ENCODE data around the gene HSF2BP.
"Not testable (repeated sequence)": the region's sequence is repeated elsewhere in the genome, so short reads cannot be mapped to it uniquely, and the experiment has no call there.

The HSF2BP gene

DNA sequence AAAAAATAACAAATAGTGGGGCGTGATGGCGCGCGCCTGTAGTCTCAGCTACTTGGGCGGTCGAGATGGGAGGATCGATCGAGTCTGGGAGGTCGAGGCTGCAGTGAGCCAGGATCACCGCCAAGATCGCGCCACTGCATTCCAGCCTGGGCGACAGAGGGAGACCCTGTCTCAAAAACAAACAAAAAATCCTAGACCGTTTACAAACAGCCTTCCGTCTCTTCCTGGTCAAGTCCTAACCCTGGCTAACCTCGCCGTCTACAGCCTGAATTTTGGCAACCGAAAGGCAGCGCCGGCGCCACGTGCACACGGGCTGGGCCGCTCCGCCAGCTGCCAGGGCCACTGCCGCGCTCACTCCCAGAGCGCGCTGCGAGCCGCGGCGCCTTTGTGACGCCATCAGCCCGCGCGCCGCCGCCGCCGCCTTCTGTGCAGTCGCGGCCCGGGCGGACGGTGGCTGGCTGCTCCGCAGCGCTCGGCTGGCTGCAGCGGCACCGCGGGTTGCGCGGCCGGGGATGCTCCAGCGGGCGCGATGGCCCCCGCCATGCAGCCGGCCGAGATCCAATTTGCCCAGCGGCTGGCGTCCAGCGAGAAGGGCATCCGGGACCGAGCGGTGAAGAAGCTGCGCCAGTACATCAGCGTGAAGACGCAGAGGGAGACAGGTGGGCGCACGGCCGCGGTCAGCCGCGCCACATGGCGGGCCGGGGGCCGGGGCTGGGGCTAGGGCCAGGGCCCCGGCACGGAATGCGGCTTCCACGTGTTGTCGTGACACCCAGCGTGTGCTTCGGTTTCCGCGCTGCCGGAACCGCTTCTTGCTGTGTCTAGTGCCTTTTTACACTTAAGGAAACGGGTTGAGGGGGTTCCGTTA is at the start of gene HSF2BP, which contains the start of gene RRP1B:
TSS of gene HSF2BP (minus strand) at position 353 of the 865 bp plus-strand sequence. CDS start 1,392 bp downstream, outside the sequence.
TSS of gene RRP1B (plus strand) at position 425 of the 865 bp plus-strand sequence. CDS start at position 530, 105 bp downstream.
- DNase-seq, result peak; percentile 61

DNA sequence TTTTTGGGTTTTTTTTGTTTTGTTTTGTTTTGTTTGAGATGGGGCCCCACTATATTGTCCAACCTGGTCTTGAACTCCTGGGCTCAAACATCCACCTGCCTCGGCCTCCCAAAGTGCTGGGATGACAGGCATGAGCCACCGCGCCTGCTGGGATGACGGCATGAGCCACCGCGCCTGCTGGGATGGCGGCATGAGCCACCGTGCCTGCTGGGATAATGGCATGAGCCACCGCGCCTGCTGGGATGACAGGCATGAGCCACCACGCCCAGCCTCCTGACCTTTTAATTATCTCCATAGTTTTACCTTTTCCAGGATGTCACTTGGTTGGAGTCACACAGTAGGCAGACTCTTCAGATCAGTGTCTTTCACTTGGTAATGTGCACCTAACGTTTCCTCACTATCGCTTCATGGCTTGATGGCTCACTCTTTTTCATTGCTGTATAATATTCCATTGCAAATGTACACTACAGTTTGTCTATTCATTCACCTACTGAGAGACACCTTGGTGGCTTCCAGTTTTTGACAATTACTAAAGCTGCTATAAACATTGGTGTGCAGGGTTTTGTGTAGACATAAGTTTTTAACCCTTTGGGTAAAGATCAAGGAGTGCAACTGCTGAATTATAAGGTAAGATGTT is 49.6 kb upstream of the HSF2BP start:
- no peak for DNase-seq

DNA sequence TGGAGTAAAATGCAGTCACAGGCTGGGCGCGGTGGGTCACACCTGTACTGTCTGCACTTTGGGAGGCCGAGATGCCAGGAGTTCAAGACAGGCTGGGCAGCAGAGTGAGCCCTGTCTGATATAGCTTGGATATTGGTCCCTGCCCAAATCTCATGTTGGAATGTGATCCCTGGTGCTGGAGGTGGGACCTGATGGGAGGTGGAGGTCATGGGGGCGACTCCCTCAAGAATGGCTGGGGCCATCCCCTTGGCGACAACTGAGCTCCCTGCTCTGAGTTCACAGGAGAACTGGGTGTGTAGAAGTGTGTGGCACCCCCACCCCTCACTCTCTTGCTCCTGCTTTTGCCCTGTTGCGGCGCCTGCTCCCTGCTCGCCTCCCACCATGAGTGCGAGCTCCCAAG is 48.2 kb upstream of the HSF2BP start:
- no peak for DNase-seq

DNA sequence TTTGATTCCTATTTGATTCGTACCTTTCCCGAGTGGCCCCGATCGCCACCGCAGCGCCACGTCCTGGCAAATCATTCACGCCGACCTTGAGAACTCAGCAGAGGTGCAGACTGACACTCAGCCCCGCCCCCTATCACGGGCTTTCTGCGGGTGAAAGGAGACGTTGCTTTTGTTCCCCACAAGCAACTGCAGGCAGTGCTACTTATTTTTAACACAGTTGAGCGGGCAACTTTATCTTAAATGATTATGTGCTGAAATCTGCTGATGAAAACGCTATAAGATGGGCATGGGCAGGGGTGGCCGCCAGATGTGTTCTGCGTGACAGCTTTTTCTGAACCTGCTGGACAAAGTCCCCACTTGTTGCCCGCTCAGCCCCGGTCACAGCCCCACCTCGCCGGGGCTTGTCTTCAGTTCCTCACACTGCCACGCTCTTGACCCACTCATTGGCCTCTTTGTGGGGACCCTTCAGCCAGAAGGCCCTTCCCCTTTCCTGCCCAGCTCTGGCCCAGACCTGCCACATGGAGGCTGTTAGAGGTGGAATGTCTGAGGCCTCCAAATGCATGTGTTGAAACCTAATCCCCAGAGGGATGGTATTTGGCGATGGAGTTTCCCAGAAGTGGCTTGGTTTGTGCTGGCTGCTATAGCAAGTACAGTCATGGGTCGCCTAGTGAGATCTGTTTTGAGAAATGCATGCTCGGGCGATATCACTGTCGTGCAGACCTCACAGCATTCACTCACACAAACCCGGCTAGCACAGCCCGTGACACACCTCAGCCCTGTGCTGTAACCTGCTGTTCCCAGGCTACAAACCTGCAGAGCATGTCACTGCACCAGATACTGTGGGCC is 44.0 kb upstream of the HSF2BP start:
- no peak for DNase-seq

DNA sequence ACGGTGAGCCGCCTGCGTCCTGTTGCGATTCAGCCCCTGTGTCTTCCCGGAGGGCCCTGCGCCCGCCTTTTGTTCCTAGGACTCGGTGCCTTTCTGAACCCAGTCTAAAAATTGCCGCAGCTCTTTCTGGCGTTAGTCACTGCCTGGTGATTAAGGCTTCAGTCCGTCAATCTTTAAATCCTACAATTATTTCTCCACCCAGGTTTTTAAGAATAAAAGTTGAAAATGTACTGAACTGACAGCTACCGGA is 43.4 kb upstream of the HSF2BP start:
- no peak for DNase-seq

DNA sequence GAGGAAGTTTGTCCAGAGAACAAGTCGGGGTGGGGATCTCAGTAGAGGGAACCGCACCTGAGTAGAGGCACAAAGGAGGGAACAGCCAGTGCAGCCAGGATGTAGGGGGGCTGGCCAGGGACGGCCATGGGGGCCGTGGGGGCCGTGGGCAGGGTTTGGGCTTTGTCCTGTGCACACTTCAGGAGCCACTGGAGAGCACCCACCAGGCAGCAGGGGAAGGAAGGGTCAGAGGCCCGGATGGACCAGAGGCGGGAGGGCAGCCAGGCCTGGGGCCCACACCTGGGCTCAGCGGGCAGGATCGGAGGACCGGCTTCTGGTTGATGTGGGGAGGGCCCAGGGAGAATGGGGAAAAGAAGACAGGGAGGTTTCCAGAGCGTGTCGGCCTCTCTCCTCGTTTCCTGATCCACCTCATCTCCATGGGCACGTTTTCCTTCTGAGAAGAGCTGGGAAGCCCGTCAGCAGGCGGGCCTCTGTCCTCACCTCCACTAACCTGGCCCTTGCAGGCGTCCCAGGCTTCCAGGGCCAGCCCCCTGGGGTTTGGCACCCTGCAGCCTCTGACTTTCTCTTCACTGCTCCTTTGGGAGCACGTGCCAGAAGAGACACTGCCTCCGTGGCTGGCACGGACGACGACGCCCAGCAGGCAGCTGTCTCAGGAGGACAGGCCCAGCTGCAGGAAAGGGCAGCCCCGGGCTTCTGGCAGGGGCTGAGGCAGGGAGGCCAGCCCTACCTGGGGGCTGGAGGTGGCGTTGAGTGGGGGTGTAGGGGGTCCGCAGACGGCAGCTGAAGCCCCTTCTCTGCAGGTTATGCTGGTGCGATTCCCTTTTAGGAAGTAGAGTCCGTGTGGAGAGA is 42.9 kb upstream of the HSF2BP start:
- DNase-seq, result no peak

DNA sequence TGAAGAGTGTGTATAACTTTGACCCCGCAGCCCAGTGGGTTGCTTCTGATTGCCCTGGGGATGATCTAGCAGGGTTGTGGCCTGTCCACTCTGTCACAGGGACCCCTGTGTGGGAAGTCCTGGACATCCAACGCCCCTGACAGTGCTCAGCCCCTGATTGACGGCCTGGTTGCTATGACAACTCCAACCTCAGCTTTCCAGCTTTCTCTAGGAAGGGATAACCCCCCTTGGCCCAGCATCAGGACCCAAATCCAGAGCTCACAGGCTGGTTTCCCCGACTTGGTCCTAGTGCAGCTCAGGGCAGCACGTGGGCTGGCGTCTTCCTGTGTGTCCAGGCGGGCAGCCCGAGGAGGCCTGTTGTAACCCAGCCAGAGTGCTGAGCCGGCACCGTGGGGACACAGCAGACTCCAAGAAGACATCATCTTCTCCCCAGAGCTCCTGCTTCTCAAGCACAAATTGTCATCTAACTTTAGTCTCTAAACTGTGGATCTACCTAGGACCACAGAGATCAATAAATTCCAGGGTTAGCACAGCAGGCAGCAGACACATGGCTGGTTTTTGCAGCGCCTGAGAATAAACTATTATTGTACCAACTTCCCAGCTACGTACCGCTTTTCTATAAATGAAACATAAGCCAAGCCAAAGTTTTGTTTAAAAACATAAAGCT is 40.8 kb upstream of the HSF2BP start:
- DNase-seq, result no peak

DNA sequence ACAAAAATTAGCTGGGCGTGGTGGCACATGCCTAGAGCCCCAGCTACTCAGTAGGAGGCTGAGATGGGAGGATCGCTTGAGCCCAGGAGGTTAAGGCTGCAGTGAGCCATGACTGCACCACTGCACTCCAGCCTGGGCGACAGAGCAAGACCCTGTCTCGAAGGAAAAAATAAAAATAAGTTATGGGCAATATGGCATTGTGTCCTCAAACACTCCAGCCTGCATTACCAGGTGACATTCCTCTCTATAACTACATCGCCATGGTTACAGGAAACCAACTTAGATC is 40.1 kb upstream of the HSF2BP start:
- not testable (repeated sequence) for DNase-seq

DNA sequence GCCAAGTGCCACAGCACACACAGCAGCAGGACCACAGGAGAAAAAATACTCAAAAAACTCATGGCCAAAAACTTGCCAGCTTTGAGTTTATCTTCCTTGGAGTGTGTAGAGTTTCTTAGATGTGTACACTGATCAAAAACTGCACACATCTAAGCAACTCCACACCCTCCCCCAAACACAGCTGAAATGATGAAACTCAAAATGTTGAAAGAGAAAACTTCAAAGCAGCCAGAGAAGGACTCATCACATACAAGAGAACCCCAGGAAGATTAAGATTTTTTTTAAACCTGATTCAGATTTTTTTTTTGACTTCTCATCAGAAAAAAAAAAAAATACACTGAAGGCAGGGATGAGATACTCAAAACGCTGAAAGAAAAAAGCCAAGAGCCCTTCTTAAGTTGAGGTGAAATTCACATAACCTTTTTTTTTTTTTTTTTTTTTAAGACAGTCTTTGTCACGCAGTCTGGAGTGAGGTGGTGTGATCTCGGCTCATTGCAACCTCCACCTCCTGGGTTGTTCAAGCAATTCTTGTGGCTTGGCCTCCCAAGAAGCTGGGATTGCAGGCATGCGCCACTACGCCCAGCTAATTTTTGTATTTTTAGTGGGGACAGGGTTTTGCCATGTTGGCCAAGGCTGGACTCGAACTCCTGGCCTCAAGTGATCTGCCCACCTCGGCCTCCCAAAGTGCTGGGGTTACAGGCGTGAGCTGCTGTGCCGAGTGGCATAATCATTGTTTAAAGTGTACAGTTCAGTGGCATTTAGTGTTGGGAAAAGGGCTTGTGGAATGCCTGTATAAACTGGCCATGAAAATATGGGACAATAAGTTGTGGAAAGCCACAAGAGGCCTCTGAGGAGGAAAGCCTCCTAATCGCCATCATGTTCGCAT is 38.7 kb upstream of the HSF2BP start:
- DNase-seq, result no peak

DNA sequence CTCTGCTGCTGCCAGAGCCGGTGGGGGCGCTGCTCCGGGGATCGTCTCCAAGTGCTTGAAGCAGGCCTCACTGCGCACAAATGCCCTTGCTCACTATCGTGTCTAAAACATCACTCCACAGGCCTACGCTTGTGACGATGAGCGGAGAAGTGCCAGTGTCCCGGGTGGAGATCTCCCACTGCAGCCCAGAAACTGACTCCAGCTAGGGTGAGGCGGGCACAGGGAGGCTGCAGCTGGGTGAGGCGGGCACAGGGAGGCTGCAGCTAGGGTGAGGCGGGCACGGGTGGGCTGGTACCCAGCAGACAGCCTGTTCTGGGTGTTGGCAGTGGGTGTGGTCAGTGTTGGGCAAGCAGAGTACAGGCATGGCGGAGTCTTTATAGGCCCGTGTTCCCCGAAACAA is 36.9 kb upstream of the HSF2BP start:
- no peak for DNase-seq

DNA sequence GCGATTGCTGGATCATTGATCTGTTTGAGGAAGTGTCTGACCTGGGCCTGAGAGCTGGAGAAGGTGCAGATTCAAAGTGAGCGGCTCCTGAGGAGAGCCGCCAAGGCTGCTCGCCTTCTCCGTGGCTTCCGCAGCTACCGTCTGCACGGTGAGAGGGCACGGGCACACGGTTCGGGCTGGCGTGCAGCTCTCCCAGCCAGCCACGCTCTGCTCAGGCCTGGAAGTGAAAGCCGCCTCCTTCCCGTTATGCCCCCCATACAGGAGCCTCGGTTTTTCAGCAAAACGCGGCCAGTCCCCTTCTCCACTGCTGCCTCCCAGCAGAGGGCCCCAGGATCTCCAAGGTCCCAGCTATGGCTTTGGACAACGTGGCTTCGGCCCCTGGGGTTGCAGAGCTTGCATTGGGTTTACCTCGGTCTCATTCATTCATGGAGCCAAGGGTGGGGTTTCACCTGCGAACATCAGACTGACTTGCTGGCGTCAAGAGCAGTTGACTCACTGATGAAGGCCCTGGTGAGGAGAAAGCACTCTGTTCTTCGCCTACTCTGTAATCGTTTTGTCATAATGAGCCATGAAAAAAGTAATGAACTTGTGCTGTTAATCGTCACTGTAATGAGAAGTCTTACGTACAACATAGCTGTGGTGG is 35.3 kb upstream of the HSF2BP start:
- DNase-seq, result no peak

DNA sequence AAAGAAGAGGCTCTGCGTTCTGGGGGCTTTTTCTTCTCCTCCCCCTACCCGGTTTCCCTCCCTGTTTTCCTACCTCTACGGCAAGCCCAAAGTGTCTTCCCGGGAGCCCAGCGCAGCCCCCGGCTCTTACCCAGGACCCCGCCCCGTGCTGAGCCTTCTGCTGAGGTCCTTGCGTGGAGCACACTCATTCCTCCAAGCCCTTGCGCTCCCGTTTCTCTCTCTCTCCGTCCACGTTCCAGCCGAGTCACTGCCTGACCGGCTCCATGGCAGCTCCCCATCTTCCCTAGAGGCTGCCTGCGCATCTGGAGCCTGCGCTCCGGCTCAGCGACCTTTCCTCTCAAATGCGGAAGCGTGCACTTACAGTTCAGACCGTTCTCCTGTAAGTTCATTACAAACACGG is 34.7 kb upstream of the HSF2BP start:
- DNase-seq, result no peak

DNA sequence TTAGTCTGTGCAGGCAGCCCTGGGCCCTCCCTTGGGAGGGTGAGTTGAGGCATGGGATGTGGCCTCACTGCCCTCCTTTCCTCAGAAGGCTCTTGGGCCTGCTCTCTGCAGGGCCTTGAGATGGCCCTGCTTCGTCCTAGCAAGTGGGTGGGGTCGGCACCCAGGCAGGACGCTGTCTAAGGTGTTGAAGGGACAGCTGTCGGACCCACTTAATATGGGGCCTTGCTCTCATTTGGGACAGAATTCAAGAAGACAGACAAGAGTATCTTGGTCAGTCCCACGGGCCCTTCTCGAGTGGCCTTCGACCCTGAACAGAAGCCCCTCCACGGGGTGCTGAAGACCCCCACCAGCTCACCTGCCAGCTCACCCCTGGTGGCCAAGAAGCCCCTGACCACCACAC is 33.7 kb upstream of the HSF2BP start:
- DNase-seq, result no peak

DNA sequence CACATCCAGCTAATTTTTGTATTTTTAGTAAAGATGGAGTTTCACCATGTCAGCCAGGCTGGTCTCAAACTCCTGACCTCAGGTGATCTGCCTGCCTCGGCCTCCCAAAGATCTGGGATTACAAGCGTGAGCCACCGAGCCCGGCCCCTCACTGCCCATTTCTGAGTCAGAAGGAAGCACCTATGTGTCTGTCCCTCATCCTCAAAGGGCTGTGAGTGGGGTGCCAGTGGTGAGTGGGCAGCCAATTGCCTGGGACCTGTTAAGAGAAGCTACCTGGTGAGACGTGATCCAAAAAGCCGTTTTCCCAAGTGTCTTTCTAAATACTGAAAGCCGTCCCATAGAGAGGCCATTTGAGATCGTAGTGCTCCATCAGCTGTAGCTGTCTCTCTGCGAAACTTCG is 32.5 kb upstream of the HSF2BP start:
- DNase-seq, result no peak

DNA sequence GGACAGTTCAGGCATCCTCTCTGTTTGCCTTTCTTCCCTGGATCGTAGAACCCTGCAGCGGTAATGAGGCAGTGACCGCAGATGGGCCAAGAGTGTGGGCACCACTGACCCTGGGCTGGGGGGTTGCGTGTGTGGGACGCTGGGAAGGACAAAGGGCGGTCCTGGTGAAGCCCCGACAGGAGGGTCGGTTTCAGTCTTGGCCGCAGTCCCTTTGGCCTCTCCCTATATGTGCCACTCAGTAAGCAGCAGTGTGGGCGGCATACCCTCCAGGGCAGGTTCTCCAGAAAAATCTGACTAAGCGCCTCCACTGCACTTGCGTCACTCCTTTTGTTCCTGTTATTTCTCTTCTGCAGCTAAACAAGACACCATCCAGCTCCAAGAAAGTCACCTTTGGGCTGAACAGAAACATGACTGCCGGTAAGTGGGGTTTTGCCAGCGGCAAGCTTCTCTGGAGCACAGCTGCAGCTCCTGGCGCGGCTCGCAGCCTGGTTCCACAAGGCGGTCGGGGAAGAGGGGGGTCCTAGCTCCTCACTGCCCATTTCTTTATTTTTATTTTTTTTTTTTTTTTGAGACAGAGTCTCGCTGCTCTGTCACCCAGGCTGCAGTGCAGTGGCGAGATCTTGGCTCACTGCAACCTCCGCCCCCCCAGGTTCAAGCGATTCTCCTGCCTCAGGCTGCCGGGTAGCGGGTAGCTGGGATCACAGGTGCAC is 32.0 kb upstream of the HSF2BP start:
- DNase-seq, result no peak

DNA sequence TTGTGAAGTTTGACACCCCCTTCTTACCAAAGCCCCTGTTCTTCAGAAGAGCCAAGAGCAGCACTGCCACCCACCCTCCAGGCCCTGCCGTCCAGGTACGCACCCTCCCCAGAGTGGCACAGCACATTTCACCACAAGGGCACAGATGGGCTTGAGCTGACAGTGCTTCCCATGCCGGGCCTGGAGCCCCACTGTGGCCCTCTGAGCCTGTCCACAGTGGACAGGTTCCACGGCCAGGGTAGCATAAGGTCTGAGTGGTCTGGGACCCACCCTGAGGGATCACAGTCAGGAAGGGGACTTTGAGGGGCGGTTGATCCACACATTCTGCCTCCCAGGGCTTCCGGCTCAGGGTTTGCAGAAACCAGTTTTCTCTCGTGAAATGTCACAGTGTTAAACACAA is 31.1 kb upstream of the HSF2BP start:
- no peak for DNase-seq

DNA sequence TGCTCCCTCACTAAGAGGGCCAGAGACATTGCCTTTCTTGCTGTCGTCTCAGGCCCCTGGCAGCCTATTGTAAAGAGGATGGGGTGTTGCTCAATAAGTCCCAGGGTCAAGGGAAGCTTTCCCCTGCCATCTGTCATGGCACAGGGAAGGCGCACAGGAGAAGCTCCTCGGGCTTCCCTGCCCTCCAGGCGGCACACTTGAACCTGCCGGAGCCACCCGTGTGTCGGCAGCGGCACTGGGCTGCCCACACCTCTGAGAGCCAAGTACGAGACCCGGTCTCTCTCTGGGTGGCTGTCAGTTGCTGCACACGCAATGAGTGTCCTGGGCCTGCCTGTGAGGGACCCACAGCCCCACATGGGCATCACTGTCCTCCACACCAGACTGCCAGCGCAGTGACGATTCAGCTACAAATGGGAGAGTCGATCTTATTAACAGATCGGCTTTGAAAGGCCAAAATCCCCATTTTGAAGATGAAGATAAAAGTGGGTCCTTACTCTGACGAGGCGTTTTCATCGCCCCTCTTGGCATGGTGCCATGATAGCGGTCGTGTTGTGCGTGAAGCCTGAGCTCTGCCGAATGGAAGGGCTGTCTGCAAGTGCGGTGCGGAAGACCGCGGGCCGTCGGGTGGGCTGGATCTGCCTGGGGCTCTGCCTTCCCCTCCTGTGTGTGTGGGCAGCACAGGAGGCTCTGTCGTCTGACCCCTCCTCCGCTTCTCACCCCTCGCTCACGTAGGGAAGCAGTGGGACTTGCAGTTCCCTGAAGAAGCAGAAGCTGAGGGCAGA is 30.5 kb upstream of the HSF2BP start:
- DNase-seq, result no peak

DNA sequence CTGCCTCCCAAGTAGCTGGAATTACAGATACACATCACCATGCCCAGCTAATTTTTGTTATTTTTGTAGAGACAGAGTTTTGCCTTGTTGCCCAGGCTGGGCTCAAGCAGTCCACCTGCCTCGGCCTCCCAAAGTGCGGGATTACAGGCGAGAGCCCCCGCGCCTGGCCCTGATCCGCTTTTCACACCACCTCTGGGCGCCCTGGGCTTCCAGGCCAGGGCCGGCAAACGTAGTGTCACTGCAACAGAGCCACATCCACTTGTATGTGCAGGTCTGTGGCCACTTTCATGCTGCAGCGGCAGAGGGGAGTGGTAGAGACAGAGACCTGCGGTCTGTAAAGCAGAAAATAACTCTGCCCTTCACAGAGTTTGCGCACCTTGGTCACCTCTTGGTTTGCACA is 29.6 kb upstream of the HSF2BP start:
- no peak for DNase-seq

All from NCI-H1694 (cell line).